ENCODE results near the gene KCNK15.

DNA sequence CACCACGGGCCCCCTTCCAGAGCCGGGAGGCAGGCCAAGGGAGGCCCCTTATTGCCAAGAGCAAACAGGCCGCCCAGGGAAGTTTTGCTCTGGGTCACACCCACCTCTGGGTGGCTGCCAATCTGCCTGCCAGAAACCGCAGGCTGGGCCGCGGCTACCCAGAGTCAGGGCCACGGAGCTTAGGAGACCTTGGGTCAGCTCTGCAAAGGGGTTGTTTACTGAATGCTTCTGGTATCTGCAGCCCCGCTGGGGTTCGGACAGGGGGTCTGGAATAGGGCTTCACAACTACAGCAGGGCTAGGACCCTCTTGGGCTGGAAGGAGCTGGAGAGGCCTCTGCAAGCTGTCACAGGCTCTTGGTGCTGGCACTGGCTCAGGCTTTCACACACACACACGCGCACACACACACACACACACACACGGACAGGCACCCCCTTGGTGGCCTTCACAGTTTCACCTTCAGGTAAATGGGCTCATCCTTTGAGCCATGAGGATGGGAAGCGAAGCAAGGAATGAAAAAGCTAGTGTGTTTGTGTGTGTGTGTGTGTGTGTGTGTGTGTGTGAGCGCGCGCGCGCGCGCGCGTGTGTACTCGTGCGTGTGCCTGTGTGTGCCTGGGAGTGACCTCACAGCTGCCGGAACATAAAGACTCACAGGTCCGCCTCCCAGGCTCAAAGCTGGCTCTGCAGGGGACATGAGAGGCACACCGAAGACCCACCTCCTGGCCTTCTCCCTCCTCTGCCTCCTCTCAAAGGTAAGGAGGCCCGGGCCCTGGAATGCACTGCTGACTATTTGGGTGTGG, 30.8 kb upstream of the KCNK15 start, which contains the start of gene CCN5:
- TF ChIP-seq, protein P1, sequence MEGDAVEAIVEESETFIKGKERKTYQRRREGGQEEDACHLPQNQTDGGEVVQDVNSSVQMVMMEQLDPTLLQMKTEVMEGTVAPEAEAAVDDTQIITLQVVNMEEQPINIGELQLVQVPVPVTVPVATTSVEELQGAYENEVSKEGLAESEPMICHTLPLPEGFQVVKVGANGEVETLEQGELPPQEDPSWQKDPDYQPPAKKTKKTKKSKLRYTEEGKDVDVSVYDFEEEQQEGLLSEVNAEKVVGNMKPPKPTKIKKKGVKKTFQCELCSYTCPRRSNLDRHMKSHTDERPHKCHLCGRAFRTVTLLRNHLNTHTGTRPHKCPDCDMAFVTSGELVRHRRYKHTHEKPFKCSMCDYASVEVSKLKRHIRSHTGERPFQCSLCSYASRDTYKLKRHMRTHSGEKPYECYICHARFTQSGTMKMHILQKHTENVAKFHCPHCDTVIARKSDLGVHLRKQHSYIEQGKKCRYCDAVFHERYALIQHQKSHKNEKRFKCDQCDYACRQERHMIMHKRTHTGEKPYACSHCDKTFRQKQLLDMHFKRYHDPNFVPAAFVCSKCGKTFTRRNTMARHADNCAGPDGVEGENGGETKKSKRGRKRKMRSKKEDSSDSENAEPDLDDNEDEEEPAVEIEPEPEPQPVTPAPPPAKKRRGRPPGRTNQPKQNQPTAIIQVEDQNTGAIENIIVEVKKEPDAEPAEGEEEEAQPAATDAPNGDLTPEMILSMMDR (IDR thresholded peaks at IDR 0.05): no peak
- TF ChIP-seq POLR2A (IDR thresholded peaks at IDR 0.05): no peak

All from testis (tissue), 2 donors.